Hippocampal formation (tissue), 2 donors: Measurements from ENCODE around the gene SETD1B.

ENCODE experiments used
- DNase-seq, 2 donors: peaks; one replicate each; lab custom pipeline; 2025; lab: John Stamatoyannopoulos, UW

The SETD1B gene

DNA sequence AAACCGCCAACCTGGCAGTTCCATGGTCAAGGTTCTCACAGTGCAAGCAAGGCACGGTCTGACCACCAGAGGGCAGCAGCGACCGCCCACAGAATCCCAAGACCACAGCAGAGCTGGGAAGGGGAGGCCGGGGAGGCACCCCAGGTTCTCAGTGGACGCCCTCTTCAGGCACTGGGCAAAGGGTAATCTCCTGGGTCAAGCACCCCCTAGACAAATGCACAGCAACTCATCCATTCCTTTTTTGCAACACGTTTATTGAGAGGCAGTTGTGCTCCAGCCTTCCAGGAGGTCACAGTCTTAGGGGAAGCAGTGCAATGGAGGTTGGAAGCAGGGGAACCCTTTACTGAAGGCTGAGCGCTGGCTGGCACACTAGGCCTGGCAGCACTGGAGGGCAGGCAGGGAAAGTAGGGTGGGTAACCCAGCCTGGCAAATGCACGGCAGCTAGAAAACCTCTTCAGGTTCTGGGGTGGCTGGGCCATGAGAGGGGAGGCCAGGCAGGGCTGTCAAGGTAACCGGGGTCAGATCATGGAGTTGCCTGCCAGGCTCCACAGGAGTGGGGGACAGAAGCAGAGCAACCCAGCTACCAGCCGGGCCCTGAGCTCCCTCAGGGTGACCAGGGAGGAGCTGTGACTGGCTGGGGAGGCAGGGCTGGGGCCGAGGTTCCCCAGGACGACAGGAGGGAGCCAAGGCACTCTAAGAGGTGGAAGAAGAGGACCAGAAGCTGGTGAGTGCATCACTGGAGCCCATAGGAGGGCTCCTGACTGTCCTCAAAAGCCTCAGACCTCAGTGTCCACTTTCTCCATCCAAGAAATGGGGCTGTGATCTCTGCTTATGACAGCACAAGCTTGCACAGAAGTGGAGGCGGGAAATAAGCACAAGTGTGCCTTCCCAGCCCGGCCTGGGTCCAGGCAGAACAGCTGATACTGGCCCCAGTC is 8.5 kb upstream of the SETD1B start:
- DNase-seq, result peak; percentile 44 to 78

DNA sequence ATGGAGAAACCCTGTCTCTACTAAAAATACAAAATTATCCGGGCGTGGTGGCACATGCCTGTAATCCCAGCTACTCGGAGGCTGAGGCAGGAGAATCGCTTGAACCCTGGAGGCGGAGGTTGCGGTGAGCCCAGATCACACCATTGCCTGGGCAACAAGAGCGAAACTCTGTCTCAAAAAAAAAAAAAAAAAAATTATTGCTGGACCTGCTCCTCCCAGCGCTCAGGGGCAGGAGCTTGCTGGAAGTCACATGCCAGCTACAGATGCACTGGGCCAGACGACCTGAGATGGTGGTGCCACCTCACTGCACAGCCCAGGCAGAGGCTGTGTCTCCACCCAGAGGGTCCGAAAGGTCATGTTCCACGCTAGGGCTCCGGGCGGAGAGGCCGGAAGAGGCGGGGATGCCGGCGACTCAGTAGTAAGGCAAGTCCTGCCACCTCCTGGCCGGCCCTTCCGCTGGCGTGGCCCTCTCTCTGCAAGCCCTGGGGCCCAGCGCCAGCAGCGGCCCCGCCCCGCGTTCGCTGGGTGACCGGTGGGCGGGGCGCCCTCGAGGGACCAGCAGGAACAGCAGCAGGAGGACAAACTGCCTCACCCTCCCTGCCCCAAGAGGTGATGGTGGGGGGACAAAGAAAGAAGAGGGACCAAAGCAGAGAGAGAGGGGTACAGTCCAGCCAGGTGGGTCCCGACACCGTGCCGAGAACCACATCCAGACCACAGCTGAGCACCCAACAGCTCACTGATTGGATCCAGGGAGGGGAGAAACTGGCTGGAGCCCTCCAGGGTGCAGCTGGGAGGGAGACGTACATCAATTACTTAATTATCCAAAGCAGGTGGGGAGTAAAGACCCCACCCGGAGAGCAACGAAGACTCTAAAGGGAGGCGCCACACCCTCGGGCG is 6.7 kb upstream of the SETD1B start:
- peak; percentile 60 to 81 for DNase-seq

- DNase-seq, result peak in 1 of 2 donors; percentile 65
Measured at GRCh38 chr12:121797937-121798786, 5.6 kb upstream of the SETD1B start.

DNA sequence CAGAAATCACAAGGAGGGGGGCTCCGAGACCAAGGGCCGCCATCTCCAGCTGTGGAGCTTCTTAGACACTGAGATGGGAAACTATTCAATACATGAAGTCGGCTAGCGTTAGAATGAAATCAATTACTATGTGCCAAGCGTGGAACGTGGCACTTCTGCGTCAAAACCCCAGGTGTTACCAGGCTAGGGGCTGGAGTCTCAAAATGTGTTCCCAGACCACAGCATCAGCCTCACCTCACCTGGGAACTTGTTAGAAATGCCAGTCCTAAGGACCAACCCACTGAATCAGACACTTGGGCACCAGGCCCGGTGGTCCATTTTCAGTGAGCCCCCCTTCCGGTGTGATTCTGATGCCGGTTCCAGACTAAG is 5.0 kb upstream of the SETD1B start:
- no peak for DNase-seq

DNA sequence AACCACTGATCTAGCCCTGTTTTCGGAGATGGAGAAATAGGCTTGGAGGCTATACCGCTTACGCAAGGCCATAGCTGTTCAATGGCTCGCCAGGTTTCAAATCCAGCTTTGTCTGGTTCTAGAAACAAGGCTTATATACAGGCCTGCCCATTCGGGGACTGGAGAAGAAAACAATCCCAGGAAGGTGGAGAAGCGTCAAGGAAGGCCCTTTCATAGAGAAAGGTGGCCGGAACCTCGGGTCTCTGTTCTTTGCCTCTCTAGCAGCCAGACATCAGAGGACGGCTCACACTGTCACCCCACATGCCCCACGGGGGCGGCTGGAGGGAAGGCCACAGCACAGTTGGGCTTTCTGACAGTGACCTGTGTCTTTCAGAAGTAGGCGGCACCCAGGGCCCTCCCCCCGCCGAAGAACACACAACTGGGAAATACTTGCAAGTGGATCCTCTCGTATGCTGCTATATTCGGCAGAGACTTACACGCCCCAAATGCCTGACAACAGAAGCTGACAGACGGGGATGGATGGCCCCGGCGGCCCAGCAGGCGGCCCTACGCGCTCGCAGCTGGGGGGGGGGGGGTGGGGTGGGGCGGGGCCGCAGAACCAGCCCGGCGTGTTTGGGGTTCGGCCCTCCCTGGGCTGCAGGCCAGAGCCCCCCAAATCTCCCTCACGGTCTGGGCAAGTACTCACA is 4.5 kb upstream of the SETD1B start:
- peak; percentile 53 to 65 for DNase-seq

DNA sequence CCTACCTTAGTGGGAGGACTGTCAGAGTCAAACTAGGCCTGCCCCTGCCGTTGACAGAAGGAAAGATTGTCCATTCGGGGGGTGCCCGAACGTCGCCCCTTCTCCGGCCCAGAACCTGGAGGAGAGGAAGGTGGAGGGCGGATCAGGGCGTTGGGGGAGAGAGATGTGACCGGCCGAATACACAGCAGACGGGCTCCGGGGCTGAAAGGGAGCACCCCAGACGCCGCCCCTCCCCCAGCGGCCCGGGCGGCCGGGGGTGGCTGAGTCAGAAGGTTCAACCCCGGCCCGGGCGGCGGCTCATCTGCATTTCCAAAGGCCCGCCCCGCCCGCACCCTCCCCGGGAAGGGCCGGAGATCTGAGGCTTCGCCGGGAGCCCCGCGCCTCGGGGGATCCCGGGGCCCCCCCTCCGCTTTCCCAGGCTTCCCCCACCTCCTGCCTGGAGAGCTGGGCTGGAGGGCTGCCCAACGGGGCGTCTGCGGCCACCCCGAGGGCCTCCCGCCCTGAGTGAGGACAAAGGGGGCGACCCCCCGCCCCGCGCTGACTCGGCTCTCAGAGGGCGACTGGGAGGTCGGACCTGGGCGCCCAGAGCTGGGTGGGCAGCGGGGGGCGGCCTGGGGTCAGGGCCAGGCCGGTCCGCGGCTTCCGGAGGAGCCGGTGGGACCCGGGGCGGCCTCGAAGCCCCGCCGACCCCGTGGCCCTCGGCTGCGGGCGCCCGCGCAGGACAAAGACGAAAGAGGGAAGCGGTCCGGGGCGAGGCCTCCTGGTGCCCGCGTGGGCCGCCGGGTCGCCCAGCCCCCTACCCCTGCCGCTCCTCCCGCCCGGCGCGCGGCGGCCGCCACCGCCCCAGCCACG is 3.7 kb upstream of the SETD1B start:
- peak in 1 of 2 donors; percentile 66 for DNase-seq

- DNase-seq, result peak; percentile 56 to 74
Measured at GRCh38 chr12:121800694-121801594, 2.9 kb upstream of the SETD1B start.

- DNase-seq, result peak; percentile 39 to 60
Measured at GRCh38 chr12:121801595-121802484, 2.0 kb upstream of the SETD1B start.

DNA sequence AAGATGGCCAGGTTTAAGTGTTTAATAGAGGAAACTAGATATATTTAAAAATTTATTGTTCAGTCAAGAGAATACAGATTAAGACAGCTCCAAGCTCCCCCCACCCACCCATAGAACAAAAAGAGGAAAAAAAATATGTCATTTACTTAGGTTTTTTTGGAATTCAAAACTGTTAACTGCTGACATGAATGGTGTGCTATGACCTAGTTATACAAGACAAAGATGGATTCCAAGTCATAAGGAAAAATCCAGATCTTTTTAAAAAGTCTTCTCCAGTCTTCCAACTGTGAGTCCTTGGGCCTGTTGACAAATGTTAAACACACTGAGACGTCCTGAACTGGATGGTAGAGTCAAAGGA is 1.3 kb upstream of the SETD1B start:
- peak in 1 of 2 donors; percentile 83 for DNase-seq

DNA sequence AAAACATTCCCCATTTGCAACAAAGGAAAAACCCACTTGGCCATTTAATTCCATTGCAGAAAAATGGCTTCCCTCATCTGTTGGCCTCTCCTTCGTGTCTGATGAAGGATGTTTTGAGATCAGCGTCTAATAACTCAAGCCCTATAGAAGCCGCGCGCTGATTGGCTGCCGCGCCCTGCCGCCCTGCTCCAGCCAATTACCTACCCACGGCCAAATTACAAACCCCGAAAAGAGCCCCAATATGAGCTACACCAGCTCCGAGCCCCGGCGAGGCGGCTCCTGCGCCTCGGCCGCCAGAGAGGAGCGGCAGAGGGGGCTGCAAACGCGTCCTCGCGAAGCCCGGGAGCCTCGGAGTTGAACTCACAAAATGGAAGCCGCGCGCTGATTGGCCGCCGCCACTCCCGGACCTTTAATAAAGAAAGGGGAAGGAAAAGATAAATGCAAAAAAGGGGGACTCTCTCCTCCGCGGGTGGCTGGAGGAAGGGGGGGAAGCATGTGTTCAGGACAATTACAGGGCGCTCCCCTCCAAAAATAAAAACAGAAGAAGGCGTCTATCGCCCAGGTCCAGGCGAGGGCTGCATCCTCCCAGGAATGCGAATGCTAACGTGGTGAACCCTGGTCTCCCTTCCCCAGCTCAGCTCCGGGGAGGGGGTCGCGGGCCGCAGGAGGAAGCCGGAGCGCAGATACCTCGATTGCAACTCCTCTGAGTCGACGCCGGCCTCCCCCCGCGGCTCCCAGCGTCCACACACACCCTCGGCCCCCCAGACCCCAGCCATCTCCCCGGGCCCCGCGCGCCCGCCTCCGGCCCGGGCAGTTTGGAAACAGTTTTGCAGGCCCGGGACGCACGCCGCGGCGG is 738 bp upstream of the SETD1B start:
- DNase-seq, result peak; percentile 94 to 96

- peak in 1 of 2 donors; percentile 20 for DNase-seq
Measured at GRCh38 chr12:121804417-121805111, 755 bp downstream of the SETD1B start.

DNA sequence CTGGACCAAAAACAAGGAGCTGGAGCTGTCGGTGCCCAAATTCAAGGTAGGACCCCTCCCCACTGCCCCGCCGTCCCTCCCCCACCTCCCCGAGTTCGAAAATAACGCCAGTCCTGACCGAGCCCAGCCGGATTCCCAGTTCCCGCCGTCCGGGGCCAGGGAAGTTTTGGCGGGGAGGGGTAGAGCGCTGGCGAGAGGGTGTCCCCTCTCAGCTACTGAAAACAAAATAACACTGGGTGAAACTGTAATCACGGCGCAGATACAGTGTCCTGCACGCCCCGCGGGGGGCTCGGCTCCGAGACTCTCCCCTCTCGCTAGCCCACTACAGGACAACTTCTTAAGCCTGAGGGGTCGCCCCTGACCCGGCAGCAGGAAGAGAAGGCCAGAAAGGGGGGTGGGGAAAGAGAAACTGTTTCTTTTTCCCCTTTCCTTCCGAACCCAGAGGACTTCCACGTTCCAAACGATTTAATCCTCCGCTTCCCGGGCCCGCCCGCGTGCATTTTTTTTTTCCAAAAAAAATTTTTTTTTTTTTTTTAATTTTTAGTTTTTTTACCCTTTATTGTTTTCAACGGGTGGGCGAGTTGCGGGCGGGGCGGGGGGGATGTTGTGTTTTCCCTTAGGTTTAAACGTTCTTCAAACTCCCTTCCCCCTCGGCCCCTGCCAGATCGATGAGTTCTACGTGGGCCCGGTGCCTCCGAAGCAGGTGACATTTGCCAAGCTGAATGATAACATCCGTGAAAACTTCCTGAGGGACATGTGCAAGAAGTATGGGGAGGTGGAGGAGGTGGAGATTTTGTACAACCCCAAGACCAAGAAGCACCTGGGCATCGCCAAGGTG is 1.6 kb downstream of the SETD1B start:
- no peak for DNase-seq

GRCh38 chr12:121806009-121806545 is 2.3 kb downstream of the SETD1B start:
- DNase-seq, result no peak

GRCh38 chr12:121806546-121807423 is 3.0 kb downstream of the SETD1B start:
- DNase-seq, result no peak
